H9 (cell line): ENCODE results near the gene RASA3. TPM values are rescaled to one million over a fixed set of nuclear protein-coding genes. Genes with fewer than 3 reads are reported as not detected.

Source experiments
- DNase-seq: peaks from one replicate; pipeline ENCODE4 v3.0.0-alpha.2; 2017
- H2AFZ ChIP-seq: one replicate; pipeline ENCODE4 v1.6.1; 2013; ENCODE audit warnings: mild to moderate bottlenecking, low read length, control low read depth, moderate library complexity
- H2AK5ac ChIP-seq: 2 replicates; pipeline ENCODE4 v1.6.1; 2013; ENCODE audit warnings: low read length, control low read depth, mixed read lengths; ENCODE audit not compliant: insufficient read length
- H2BK120ac ChIP-seq: one replicate; pipeline ENCODE4 v1.6.1; 2013; ENCODE audit warnings: low read depth, mild to moderate bottlenecking, low read length, control low read depth, inconsistent platforms; ENCODE audit not compliant: poor library complexity, severe bottlenecking
- H2BK12ac ChIP-seq: 2 replicates; pipeline ENCODE4 v1.6.1; 2013; ENCODE audit warnings: low read length, control low read depth, mixed read lengths, low read depth; ENCODE audit not compliant: insufficient read length
- H2BK15ac ChIP-seq: 2 replicates; pipeline ENCODE4 v1.6.1; 2013; ENCODE audit warnings: low read depth, low read length, control low read depth
- H2BK20ac ChIP-seq: one replicate; pipeline ENCODE4 v1.6.1; 2013; ENCODE audit warnings: low read depth, mild to moderate bottlenecking, low read length, control low read depth, inconsistent platforms; ENCODE audit not compliant: poor library complexity, severe bottlenecking
- H2BK5ac ChIP-seq: 2 replicates; pipeline ENCODE4 v1.6.1; 2013; ENCODE audit warnings: low read length, control low read depth, mixed read lengths; ENCODE audit not compliant: insufficient read length
- H3K14ac ChIP-seq: 2 replicates; pipeline ENCODE4 v1.6.1; 2013; ENCODE audit warnings: low read length, control low read depth; ENCODE audit not compliant: insufficient read depth
- H3K18ac ChIP-seq: 2 replicates; pipeline ENCODE4 v1.6.1; 2013; ENCODE audit warnings: low read depth, mild to moderate bottlenecking, mixed read lengths, low read length, control low read depth; ENCODE audit not compliant: insufficient read length
- H3K23ac ChIP-seq: 2 replicates; pipeline ENCODE4 v1.6.1; 2013; ENCODE audit warnings: low read length, control low read depth, mixed read lengths, low read depth; ENCODE audit not compliant: insufficient read length
- H3K23me2 ChIP-seq: 2 replicates; pipeline ENCODE4 v1.6.1; 2013; ENCODE audit warnings: low read depth, mild to moderate bottlenecking, mixed read lengths, low read length, control low read depth; ENCODE audit not compliant: insufficient read length, poor library complexity, severe bottlenecking
- H3K27ac ChIP-seq: 2 replicates; pipeline ENCODE4 v1.5.1; 2013; ENCODE audit warnings: low read length, control low read depth, mixed read lengths, low read depth; ENCODE audit not compliant: insufficient read length
- H3K27me3 ChIP-seq: 2 replicates; pipeline ENCODE4 v1.6.1; 2013; ENCODE audit warnings: low read length, control low read depth, inconsistent platforms; ENCODE audit not compliant: insufficient read depth
- H3K4ac ChIP-seq: 2 replicates; pipeline ENCODE4 v1.6.1; 2013; ENCODE audit warnings: low read depth, mild to moderate bottlenecking, control low read depth, inconsistent platforms, low read length, moderate library complexity
- H3K4me1 ChIP-seq: 2 replicates; pipeline ENCODE4 v1.6.1; 2013; ENCODE audit warnings: low read length, control low read depth, inconsistent platforms; ENCODE audit not compliant: insufficient read depth
- H3K4me2 ChIP-seq: 2 replicates; pipeline ENCODE4 v1.6.1; 2013; ENCODE audit warnings: low read length, control low read depth, mixed read lengths; ENCODE audit not compliant: insufficient read length, insufficient read depth
- H3K56ac ChIP-seq: 2 replicates; pipeline ENCODE4 v1.6.1; 2013; ENCODE audit warnings: low read depth, mild to moderate bottlenecking, mixed read lengths, low read length, control low read depth; ENCODE audit not compliant: insufficient read length
- H3K79me1 ChIP-seq: 2 replicates; pipeline ENCODE4 v1.6.1; 2013; ENCODE audit warnings: low read depth, mild to moderate bottlenecking, moderate library complexity, low read length, control low read depth, inconsistent platforms; ENCODE audit not compliant: insufficient read depth, poor library complexity, severe bottlenecking
- H3K79me2 ChIP-seq: 2 replicates; pipeline ENCODE4 v1.6.1; 2013; ENCODE audit warnings: low read length, control low read depth, inconsistent platforms; ENCODE audit not compliant: insufficient read depth
- H3K9ac ChIP-seq: 2 replicates; pipeline ENCODE4 v1.6.1; 2013; ENCODE audit warnings: low read length, control low read depth, mixed read lengths; ENCODE audit not compliant: insufficient read length; ENCODE audit errors: extremely low read depth
- H3K9me3 ChIP-seq: one replicate; pipeline ENCODE4 v1.6.1; 2013; ENCODE audit warnings: low read depth, low read length, inconsistent platforms; ENCODE audit not compliant: control insufficient read depth
- H3T11ph ChIP-seq: one replicate; pipeline ENCODE4 v1.6.1; 2013; ENCODE audit warnings: mild to moderate bottlenecking, low read length, control low read depth, inconsistent platforms
- H4K20me1 ChIP-seq: one replicate; pipeline ENCODE4 v1.6.1; 2013; ENCODE audit not compliant: control insufficient read depth, insufficient read length, insufficient read depth
- H4K5ac ChIP-seq: 2 replicates; pipeline ENCODE4 v1.6.1; 2013; ENCODE audit warnings: low read depth, mild to moderate bottlenecking, mixed read lengths, low read length, control low read depth; ENCODE audit not compliant: insufficient read length
- H4K8ac ChIP-seq: replicated peaks from 2 replicates; pipeline ENCODE4 v1.6.1; 2013; ENCODE audit warnings: low read length, control low read depth, mixed read lengths, low read depth; ENCODE audit not compliant: insufficient read length
- H4K91ac ChIP-seq: 2 replicates; pipeline ENCODE4 v1.6.1; 2013; ENCODE audit warnings: low read depth, mild to moderate bottlenecking, moderate library complexity, mixed read lengths, low read length, control low read depth; ENCODE audit not compliant: insufficient read length
- H3K27ac Mint-ChIP-seq, 3 experiments: 2 replicates in 2 of 3; 3 replicates in 1 of 3; pipeline ENCODE4 v1.8.0; 2020 to 2021; ENCODE audit warnings: mixed read lengths in 3 of 3, mild to moderate bottlenecking in 1 of 3, moderate library complexity in 1 of 3
- H3K27me3 Mint-ChIP-seq: 2 replicates; pipeline ENCODE4 v1.8.0; 2021; ENCODE audit warnings: low read depth, mild to moderate bottlenecking, moderate library complexity, mixed read lengths
- H3K36me3 Mint-ChIP-seq, 3 experiments: 2 replicates in 2 of 3; 3 replicates in 1 of 3; pipeline ENCODE4 v1.8.0; 2020 to 2021; ENCODE audit warnings: low read depth in 3 of 3, mixed read lengths in 3 of 3; ENCODE audit not compliant: insufficient read depth in 1 of 3
- H3K4me1 Mint-ChIP-seq, 2 experiments: 2 replicates each; pipeline ENCODE4 v1.8.0; 2020; ENCODE audit warnings: mixed read lengths in 2 of 2
- H3K4me3 Mint-ChIP-seq, 2 experiments: 2 replicates in 1 of 2; 3 replicates in 1 of 2; pipeline ENCODE4 v1.8.0; 2020 to 2021; ENCODE audit warnings: mild to moderate bottlenecking in 2 of 2, mixed read lengths in 2 of 2, moderate library complexity in 1 of 2
- H3K9me3 Mint-ChIP-seq, 2 experiments: 2 replicates in 1 of 2; 3 replicates in 1 of 2; pipeline ENCODE4 v1.8.0; 2020; ENCODE audit warnings: mild to moderate bottlenecking in 2 of 2, mixed read lengths in 2 of 2, moderate library complexity in 1 of 2
- WGBS: extraction: QIAGEN DNeasy Blood & Tissue Kit; methylation state at CpG from one replicate; pipeline ENCODE4 v1.1.7; 2013; ENCODE audit warnings: missing lambda C conversion rate, low lambda C conversion rate, mixed read lengths; ENCODE audit not compliant: insufficient read length; ENCODE audit errors: extremely low coverage; 5-methylcytosine and 5-hydroxymethylcytosine counted together
- total RNA-seq: library from RNA; stranded (reverse); gene quantifications from 2 replicates; pipeline ENCODE4 v1.2.1, GENCODE V29; 2021
- TF ChIP-seq, protein P1 (sequence below): fragments of 200-600 bp; sonication (generic); conservative IDR thresholded peaks from 3 replicates; pipeline ENCODE4 v1.8.0; 2021; ENCODE audit warnings: antibody characterized with exemption, mild to moderate bottlenecking

Gene RASA3
- total RNA-seq, 1 experiment from 2014 or later: 12.3 TPM

DNA sequence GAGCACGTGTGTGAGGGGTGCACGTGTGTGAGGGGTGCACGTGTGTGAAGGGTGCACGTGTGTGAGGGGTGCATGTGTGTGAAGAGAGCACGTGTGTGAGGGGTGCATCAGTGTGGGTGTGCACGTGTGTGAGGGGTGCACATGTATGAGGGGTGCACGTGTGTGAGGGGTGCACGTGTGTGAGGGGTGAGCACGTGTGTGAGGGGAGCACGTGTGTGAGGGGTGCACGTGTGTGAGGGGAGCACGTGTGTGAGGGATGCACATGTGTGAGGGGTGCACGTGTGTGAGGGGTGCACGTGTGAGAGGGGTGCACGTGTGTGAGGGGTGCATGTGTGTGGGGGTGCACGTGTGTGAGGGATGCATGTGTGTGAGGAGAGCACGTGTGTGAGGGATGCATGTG lies 15.7 kb downstream of the RASA3 start:
- no peak overlapping the region for H3K4ac ChIP-seq
- no peaks in the 10 kb centered on the region for H3K23me2 ChIP-seq
- H3K9me3 Mint-ChIP-seq: peaks cover 0 to 7% of the 10 kb centered on the region in 2 experiments; a peak in 3 of 5 replicates
- H2AK5ac ChIP-seq: no peak overlapping the region
- H4K5ac ChIP-seq: no peak overlapping the region
- H2BK120ac ChIP-seq: no peak overlapping the region
- H3K9me3 ChIP-seq: no peaks in the 10 kb centered on the region
- H2AFZ ChIP-seq: no peak overlapping the region
- H2BK12ac ChIP-seq: no peak overlapping the region
- peak overlapping the region; percentile 47 for H3K18ac ChIP-seq
- H3K36me3 Mint-ChIP-seq: peaks cover 5 to 11% (median 11%) of the 10 kb centered on the region in 3 experiments; a peak in 4 of 7 replicates
- H2BK15ac ChIP-seq: no peak overlapping the region
- peaks cover 3% of the 10 kb centered on the region; the same call in 1 of the 2 replicates for H3K79me2 ChIP-seq
- H3K23ac ChIP-seq: no peak overlapping the region
- no peak overlapping the region for H3K56ac ChIP-seq
- H2BK20ac ChIP-seq: no peak overlapping the region
- no peak overlapping the region for H3K9ac ChIP-seq
- H3K27ac Mint-ChIP-seq: peak overlapping the region in 1 of 3 experiments; percentile 35; a peak in 1 of 7 replicates
- peaks cover 53 to 55% of the 10 kb centered on the region in 2 experiments for H3K4me1 Mint-ChIP-seq
- no peak overlapping the region for H3K4me2 ChIP-seq
- TF ChIP-seq, protein P1, sequence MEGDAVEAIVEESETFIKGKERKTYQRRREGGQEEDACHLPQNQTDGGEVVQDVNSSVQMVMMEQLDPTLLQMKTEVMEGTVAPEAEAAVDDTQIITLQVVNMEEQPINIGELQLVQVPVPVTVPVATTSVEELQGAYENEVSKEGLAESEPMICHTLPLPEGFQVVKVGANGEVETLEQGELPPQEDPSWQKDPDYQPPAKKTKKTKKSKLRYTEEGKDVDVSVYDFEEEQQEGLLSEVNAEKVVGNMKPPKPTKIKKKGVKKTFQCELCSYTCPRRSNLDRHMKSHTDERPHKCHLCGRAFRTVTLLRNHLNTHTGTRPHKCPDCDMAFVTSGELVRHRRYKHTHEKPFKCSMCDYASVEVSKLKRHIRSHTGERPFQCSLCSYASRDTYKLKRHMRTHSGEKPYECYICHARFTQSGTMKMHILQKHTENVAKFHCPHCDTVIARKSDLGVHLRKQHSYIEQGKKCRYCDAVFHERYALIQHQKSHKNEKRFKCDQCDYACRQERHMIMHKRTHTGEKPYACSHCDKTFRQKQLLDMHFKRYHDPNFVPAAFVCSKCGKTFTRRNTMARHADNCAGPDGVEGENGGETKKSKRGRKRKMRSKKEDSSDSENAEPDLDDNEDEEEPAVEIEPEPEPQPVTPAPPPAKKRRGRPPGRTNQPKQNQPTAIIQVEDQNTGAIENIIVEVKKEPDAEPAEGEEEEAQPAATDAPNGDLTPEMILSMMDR: no peak
- no peak overlapping the region for H2BK5ac ChIP-seq
- no peaks in the 10 kb centered on the region for H3K79me1 ChIP-seq
- DNase-seq: no peak
- H3K27ac ChIP-seq: no peak overlapping the region
- no CpG with 5 or more reads among the region's 17 CpGs for WGBS
- H3K27me3 ChIP-seq: no peaks in the 10 kb centered on the region
- H4K8ac ChIP-seq: no peak overlapping the region
- no peaks in the 10 kb centered on the region; the same call in 1 of the 2 replicates for H3K4me1 ChIP-seq
- H3K27me3 Mint-ChIP-seq: no peaks in the 10 kb centered on the region; the same call in 1 of the 2 replicates
- no peak overlapping the region; the same call in 1 of the 2 replicates for H3K14ac ChIP-seq
- H4K91ac ChIP-seq: no peak overlapping the region
- H3K4me3 Mint-ChIP-seq: no peak overlapping the region
- H3T11ph ChIP-seq: no peak overlapping the region
- peaks cover 2% of the 10 kb centered on the region for H4K20me1 ChIP-seq
